Glomerular endothelial cell (primary cell): ENCODE results near the gene TMPRSS4. TPM values are rescaled to one million over a fixed set of nuclear protein-coding genes. Genes with fewer than 3 reads are reported as not detected.

Experiments
- DNase-seq: peaks from one replicate; pipeline ENCODE4 v3.0.0-alpha.2; 2011; ENCODE audit warnings: low read depth, low spot score; ENCODE audit errors: extremely low read depth
- total RNA-seq: library from RNA; depleted of rRNA; stranded (reverse); fragments of >200 nt; gene quantifications from 2 replicates; pipeline ENCODE4 v1.2.3, GENCODE V29; 2015

The TMPRSS4 gene
- total RNA-seq, 1 donor from 2014 or later: not detected

- no peak for DNase-seq
These were observed 94.0 kb downstream of the TMPRSS4 start for GRCh38 chr11:118170882-118171268.

Other genes with a start within 250 kb of the TMPRSS4 start
- gene FXYD6, start 200.4 kb upstream of the TMPRSS4 start, total RNA-seq: 16.4 and 20.0 TPM in 2 replicates
- gene TMPRSS13, start 147.7 kb upstream of the TMPRSS4 start, total RNA-seq: 0.05 and 0.06 TPM in 2 replicates
- 0.12 and 0.78 TPM in 2 replicates for gene IL10RA, start 90.7 kb upstream of the TMPRSS4 start, total RNA-seq
- gene SMIM35, start 9.9 kb downstream of the TMPRSS4 start, total RNA-seq: 0.12 TPM in 1 of 2 replicates, not detected in the other
- 0.23 and 0.92 TPM in 2 replicates for gene SCN4B, start 75.7 kb downstream of the TMPRSS4 start, total RNA-seq
- not detected in 2 replicates for gene SCN2B, start 99.6 kb downstream of the TMPRSS4 start, total RNA-seq
- not detected in 2 replicates for gene JAML, start 147.9 kb downstream of the TMPRSS4 start, total RNA-seq
- 4.1 and 4.7 TPM in 2 replicates for gene MPZL3, start 175.3 kb downstream of the TMPRSS4 start, total RNA-seq
- gene MPZL2, start 187.2 kb downstream of the TMPRSS4 start, total RNA-seq: 9.7 and 31.9 TPM in 2 replicates
- not detected in 2 replicates for gene CD3E, start 227.7 kb downstream of the TMPRSS4 start, total RNA-seq